C4-2B (cell line): ENCODE data around the gene RBFA.
"Not testable (repeated sequence)": the region's sequence is repeated elsewhere in the genome, so short reads cannot be mapped to it uniquely, and the experiment has no call there.

Experiments used
- CTCF ChIP-seq: fragments of 450-650 bp; conservative IDR thresholded peaks from 2 replicates; pipeline ENCODE4 v1.5.1; 2017; ENCODE audit warnings: mild to moderate bottlenecking
- ZFX ChIP-seq: fragments of 450-650 bp; IDR thresholded peaks from 2 replicates; pipeline ENCODE4 v1.6.1; 2017

- TF ChIP-seq ZFX, CTCF: not testable (repeated sequence)
These were observed 34.5 kb upstream of the RBFA start for GRCh38 chr18:79999701-80000100.
